C4-2B (cell line): ENCODE data around the gene EPHB2.
"Not testable (repeated sequence)": the region's sequence is repeated elsewhere in the genome, so short reads cannot be mapped to it uniquely, and the experiment has no call there.

Source experiments
- H3K27ac ChIP-seq: fragments of 450-650 bp; 2 replicates; pipeline ENCODE4 v1.5.1; 2017
- ZFX ChIP-seq: fragments of 450-650 bp; IDR thresholded peaks from 2 replicates; pipeline ENCODE4 v1.6.1; 2017
- TF ChIP-seq, protein P1 (sequence below): fragments of 450-650 bp; conservative IDR thresholded peaks from 2 replicates; pipeline ENCODE4 v1.5.1; 2017; ENCODE audit warnings: mild to moderate bottlenecking

EPHB2 gene

DNA sequence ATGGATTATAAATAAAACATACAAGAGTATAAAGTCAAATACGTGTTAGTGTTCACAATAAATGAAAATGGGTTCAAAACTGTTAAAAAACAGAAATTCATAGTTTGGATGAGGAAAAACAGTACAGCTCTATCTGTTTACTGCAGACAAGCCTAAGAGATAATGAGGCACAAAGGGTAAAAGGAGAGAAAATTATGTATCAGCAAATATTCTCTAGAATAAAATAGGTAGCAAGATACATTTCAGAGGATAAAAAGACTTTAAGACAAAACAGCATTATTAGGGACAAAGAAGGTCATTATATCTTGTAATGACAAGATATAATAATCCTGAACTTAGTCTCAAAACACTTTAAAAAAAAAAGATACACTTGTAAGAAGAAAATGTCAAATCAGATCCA is 123.1 kb downstream of the EPHB2 start:
- no peak overlapping the region for H3K27ac ChIP-seq
- no peak for TF ChIP-seq ZFX
- TF ChIP-seq, protein P1, sequence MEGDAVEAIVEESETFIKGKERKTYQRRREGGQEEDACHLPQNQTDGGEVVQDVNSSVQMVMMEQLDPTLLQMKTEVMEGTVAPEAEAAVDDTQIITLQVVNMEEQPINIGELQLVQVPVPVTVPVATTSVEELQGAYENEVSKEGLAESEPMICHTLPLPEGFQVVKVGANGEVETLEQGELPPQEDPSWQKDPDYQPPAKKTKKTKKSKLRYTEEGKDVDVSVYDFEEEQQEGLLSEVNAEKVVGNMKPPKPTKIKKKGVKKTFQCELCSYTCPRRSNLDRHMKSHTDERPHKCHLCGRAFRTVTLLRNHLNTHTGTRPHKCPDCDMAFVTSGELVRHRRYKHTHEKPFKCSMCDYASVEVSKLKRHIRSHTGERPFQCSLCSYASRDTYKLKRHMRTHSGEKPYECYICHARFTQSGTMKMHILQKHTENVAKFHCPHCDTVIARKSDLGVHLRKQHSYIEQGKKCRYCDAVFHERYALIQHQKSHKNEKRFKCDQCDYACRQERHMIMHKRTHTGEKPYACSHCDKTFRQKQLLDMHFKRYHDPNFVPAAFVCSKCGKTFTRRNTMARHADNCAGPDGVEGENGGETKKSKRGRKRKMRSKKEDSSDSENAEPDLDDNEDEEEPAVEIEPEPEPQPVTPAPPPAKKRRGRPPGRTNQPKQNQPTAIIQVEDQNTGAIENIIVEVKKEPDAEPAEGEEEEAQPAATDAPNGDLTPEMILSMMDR, result no peak

DNA sequence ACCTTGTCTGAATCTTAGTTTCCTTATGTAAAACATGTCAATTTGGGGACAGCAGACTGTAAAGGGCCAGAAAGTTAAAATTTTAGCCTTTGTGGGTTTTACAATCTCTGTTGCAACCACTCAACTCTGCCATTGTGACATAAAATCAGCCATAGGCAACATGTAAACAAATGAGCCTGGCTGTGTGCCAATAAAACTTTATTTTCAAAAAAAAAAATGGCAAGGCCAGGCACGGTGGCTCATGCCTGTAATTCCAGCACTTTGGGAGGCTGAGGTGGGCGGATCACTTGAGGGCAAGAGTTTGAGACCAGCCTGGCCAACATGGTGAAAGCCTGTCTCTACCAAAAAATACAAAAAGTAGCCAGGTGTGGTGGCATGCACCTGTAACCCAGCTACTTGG is 123.8 kb downstream of the EPHB2 start:
- H3K27ac ChIP-seq, result not testable (repeated sequence)

DNA sequence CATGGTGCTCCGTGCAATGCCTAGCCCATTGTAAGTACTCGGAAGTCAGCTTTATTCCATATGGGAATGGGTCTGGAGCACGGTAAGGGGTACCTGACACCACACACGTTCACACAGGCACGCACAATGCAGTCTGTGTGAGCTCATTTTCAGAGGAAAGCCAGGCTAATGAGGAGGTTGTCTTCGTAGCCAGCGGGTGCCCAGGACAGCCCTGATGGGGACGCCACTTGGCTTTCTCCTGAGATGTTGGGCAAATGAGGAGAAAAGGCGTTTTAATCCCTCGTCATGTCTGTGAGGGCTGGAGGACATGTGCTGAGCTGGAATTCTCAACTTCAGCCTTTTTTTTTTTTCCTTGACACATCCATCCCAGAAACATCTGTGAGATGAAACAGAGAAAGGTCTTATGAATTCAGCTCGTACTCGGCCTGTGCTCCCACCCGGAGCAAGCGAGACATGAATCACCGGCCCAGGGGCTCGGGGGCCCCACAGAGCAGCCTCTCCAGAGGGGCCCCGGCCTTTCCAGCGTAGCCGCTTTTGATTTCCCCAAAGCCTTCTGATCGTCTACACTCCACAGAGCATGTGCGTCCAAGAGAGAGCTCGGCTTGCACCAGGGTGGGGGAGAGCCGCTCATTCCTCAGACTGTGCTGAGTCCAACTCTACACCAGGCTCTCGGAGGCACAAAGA is 125.1 kb downstream of the EPHB2 start:
- H3K27ac ChIP-seq, result no peak overlapping the region

DNA sequence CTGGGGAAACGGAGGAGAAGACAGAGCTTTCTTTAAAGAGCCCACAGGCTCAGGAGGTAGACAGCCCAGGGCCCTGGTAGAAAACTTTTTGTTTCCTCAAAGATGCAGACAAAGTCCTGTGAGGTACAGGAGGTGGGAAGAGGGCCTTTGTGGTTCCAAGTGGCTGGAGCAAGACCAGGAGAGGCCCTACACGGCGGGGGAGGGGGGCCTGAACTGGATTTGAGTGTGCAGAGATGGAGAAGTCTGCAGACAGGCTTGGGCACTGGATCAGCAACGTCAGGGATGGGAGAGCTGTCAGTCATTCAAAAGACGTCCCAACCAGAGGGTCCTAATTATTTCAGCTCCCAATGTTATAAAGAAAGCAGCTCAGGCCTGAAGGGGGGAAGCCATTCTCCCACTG is 126.2 kb downstream of the EPHB2 start:
- H3K27ac ChIP-seq, result no peak overlapping the region
- TF ChIP-seq, protein P1, result no peak
- no peak for TF ChIP-seq ZFX

More for the DNA sequence above, 125.1 kb downstream of the EPHB2 start:
- TF ChIP-seq, protein P1, result no peak
- TF ChIP-seq ZFX, result no peak

DNA sequence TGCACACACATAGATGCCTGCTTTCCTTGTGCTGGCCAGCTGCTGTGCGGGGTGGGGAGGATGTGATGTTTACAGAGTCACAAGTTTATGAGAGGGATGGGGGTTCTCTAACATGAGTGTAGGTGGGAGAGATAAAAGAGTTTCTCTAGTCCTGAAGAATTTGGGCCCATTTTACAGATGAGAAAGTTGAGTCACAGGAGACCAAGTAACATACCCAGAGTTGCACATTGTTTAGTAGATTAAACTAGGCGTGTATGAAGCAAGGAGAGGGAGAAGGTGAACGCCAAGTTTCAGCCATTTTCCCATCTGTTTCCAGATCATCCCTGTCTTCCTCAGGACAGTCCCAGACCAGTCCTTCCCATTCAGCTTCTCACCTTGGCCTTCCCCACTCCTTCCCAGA is 126.7 kb downstream of the EPHB2 start:
- H3K27ac ChIP-seq, result no peak overlapping the region
- TF ChIP-seq ZFX, result no peak
- TF ChIP-seq, protein P1, result no peak

DNA sequence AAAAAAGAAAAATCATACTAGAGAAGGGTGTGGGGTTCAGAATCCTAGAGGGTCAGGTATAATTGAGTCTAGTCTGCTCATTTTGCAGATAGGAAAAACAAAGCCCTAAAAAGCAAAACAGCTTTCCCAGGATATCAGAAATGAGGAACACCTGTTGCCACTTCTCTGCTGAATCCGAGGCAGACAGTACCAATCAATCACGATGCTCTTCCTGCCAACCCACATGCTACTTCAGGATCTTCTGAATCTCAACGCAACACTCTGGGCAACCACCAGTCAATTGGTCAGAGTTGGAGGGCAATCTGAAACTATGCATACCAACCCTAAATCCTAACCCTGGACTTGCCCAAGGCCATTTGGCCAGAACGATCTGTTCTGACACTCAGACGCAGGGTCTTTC is 128.3 kb downstream of the EPHB2 start:
- TF ChIP-seq, protein P1, result no peak
- no peak for TF ChIP-seq ZFX
- H3K27ac ChIP-seq, result no peak overlapping the region

DNA sequence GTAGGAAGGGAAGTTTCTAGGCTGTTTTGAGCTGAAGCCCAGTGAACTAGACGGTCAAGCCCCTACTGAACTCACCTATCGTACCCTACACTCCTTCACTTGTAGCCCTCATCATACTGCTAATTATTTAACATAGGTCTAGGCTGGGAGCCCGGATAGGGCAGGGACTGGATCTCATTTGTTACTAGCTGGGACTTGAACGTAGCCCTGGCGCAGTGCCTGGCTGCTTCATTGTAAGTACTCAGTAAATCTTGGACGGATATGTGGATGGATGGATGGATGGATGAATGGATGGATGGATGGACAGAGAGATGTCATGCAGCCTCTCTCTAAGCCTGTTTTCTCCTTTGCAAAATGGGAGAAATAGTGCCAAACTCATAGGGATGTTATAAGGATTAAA is 129.2 kb downstream of the EPHB2 start:
- TF ChIP-seq, protein P1, result no peak
- TF ChIP-seq ZFX, result no peak
- H3K27ac ChIP-seq, result no peak overlapping the region

DNA sequence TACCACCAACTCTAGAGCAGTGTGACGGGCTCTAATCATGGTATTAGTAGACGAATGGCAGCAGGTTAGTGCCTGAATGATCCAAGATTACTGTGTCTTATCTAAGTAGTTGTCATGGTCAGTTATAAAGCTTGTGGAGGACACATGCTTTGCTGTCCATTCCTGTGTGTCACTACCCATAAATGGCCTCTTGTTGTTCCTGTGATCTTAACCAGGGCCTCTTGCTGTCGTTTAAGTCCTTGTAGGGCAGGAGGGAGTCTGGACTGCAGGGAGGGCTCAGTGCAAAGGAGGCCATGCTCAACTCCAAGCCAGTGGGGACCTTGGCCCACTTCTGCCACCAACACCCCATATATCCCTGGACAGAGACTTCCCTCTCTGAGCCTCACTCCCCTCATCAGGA is 130.5 kb downstream of the EPHB2 start:
- H3K27ac ChIP-seq, result no peak overlapping the region
- TF ChIP-seq, protein P1, result no peak
- TF ChIP-seq ZFX, result no peak
